PC-3 (cell line): ENCODE measurements around the gene ZBTB43.

Experiments used
- EZH2 ChIP-seq: fragments of 300-600 bp; sonication (generic); IDR thresholded peaks from one replicate; pipeline ENCODE4 v1.6.1; 2017; ENCODE audit warnings: antibody characterized with exemption, mild to moderate bottlenecking, low read length; ENCODE audit not compliant: unreplicated experiment
- EZH2phosphoT487 ChIP-seq: fragments of 300-600 bp; sonication (generic); IDR thresholded peaks from 2 replicates; pipeline ENCODE4 v1.6.1; 2018; ENCODE audit warnings: mild to moderate bottlenecking, antibody characterized with exemption, low read length, borderline replicate concordance
- TF ChIP-seq, protein P1 (sequence below): fragments of 300-600 bp; sonication (generic); conservative IDR thresholded peaks from 2 replicates; pipeline ENCODE4 v1.5.1; 2017; ENCODE audit warnings: antibody characterized with exemption, low read depth, mild to moderate bottlenecking, low read length

DNA sequence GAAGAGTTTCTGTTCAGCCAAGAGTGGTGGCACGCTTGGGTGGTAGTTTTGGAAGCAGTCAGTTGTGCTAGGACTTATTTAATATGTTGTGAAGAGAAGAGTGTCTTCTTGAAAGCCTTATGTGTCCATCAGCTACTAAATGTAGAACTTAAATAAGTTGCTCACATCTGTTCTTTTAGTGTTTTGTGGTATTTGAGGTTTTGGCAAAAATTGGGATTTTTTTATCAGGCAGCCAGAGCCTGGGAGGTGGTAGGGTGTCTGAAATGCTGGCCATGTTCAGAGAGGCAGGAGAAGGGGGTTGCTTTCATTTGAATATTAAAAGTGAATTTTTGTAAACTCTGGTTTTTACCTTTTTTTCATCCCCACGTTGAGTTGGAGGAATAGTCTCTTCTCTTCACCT lies 31.4 kb downstream of the ZBTB43 start:
- TF ChIP-seq EZH2: no peak
- TF ChIP-seq, protein P1, sequence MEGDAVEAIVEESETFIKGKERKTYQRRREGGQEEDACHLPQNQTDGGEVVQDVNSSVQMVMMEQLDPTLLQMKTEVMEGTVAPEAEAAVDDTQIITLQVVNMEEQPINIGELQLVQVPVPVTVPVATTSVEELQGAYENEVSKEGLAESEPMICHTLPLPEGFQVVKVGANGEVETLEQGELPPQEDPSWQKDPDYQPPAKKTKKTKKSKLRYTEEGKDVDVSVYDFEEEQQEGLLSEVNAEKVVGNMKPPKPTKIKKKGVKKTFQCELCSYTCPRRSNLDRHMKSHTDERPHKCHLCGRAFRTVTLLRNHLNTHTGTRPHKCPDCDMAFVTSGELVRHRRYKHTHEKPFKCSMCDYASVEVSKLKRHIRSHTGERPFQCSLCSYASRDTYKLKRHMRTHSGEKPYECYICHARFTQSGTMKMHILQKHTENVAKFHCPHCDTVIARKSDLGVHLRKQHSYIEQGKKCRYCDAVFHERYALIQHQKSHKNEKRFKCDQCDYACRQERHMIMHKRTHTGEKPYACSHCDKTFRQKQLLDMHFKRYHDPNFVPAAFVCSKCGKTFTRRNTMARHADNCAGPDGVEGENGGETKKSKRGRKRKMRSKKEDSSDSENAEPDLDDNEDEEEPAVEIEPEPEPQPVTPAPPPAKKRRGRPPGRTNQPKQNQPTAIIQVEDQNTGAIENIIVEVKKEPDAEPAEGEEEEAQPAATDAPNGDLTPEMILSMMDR: no peak
- TF ChIP-seq EZH2phosphoT487: no peak
